C4-2B (cell line): ENCODE data around the gene ZBED4.

ENCODE experiments used
- H3K27ac ChIP-seq: fragments of 450-650 bp; 2 replicates; pipeline ENCODE4 v1.5.1; 2017
- CTCF ChIP-seq: fragments of 450-650 bp; conservative IDR thresholded peaks from 2 replicates; pipeline ENCODE4 v1.5.1; 2017; ENCODE audit warnings: mild to moderate bottlenecking
- ZFX ChIP-seq: fragments of 450-650 bp; IDR thresholded peaks from 2 replicates; pipeline ENCODE4 v1.6.1; 2017

Gene ZBED4

GRCh38 chr22:49850959-49851802, 2.5 kb upstream of the ZBED4 start:
- TF ChIP-seq CTCF: no peak
- no peak for TF ChIP-seq ZFX
- no peak overlapping the region for H3K27ac ChIP-seq

GRCh38 chr22:49852568-49852897, 1.1 kb upstream of the ZBED4 start:
- H3K27ac ChIP-seq: peak overlapping the region; percentile 95

- H3K27ac ChIP-seq: peak overlapping the region; percentile 95
Measured at GRCh38 chr22:49853981-49854831, 562 bp downstream of the ZBED4 start.

GRCh38 chr22:49855251-49855911, 1.7 kb downstream of the ZBED4 start:
- no peak for TF ChIP-seq CTCF
- no peak for TF ChIP-seq ZFX

More at GRCh38 chr22:49853981-49854831, 562 bp downstream of the ZBED4 start:
- peak; percentile 72; the same call in 1 of the 2 replicates for TF ChIP-seq ZFX
- TF ChIP-seq CTCF: no peak

GRCh38 chr22:49856343-49856742, 2.7 kb downstream of the ZBED4 start:
- peak overlapping the region; percentile 52 for H3K27ac ChIP-seq
- TF ChIP-seq CTCF: no peak

More at GRCh38 chr22:49855251-49855911, 1.7 kb downstream of the ZBED4 start:
- H3K27ac ChIP-seq: peak overlapping the region; percentile 52

- H3K27ac ChIP-seq: peak overlapping the region; percentile 9
- TF ChIP-seq CTCF (no peak), ZFX (no peak)
Measured at GRCh38 chr22:49856766-49857618, 3.3 kb downstream of the ZBED4 start.

- no peak overlapping the region for H3K27ac ChIP-seq
- TF ChIP-seq CTCF (no peak), ZFX (no peak)
Measured at GRCh38 chr22:49858827-49859226, 5.2 kb downstream of the ZBED4 start.
